Measurements from ENCODE around the gene RGS18.

RGS18 gene

GRCh38 chr1:192159781-192160180 is 1.5 kb downstream of the RGS18 start:
- Histone ChIP-seq H3K9ac (ENCODE audit: low read length) (peak overlapping the region; percentile 54), H3K4me3 (ENCODE audit: low read depth, low read length, poor library complexity, severe bottlenecking) (peak overlapping the region; percentile 56), H4K20me1 (ENCODE audit: insufficient read depth, low read length) (no peaks in the 10 kb centered on the region), H3F3A (ENCODE audit: insufficient read depth, low read length) (no peaks in the 10 kb centered on the region; the same call in 1 of the 2 replicates), H3K4me1 (ENCODE audit: insufficient read depth, low read length, severe bottlenecking) (peaks cover 6% of the 10 kb centered on the region), H3K9me3 (ENCODE audit: low read length) (no peaks in the 10 kb centered on the region), H2AFZ (ENCODE audit: low read length) (no peak overlapping the region), H3K79me2 (ENCODE audit: insufficient read depth, low read length) (no peaks in the 10 kb centered on the region), H3K27me3 (ENCODE audit: insufficient read depth, low read length) (no peaks in the 10 kb centered on the region), H3K36me3 (ENCODE audit: insufficient read depth, low read length) (no peaks in the 10 kb centered on the region), H3K27ac (ENCODE audit: low read depth, low read length, poor library complexity, severe bottlenecking) (peak overlapping the region; percentile 77), H3K9me2 (ENCODE audit: low read depth, low read length) (no peaks in the 10 kb centered on the region), H3K4me2 (ENCODE audit: low read length) (peak overlapping the region; percentile 5)
- TF ChIP-seq EZH2 (IDR thresholded peaks at IDR 0.05; ENCODE audit: borderline replicate concordance, low read length) = no peak
- TF ChIP-seq CTCF (IDR thresholded peaks at IDR 0.05; ENCODE audit: low read length) = no peak

DNA sequence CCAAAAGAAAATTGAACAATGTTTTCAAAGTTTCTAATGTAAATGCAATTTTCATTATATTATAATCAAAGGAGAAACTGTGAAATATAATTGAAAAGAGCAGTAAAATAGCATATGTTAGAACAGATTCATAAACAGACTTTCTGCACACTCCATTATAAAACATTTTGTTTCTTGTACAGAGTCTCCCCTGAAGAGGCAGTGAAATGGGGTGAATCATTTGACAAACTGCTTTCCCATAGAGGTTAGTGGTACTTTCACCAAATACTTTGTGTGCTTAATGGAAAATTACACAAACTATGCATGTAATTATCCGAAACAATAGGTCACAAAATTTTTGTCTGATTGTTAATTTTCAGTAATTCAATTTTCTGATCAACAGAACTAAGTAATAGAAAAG is 1.9 kb downstream of the RGS18 start:
- Histone ChIP-seq H3K27ac (ENCODE audit: low read depth, low read length, poor library complexity, severe bottlenecking) (no peak overlapping the region), H3K9me3 (ENCODE audit: low read length) (no peaks in the 10 kb centered on the region), H3K36me3 (ENCODE audit: insufficient read depth, low read length) (no peaks in the 10 kb centered on the region), H3K4me2 (ENCODE audit: low read length) (peak overlapping the region; percentile 5), H3K4me1 (ENCODE audit: insufficient read depth, low read length, severe bottlenecking) (peaks cover 6% of the 10 kb centered on the region), H2AFZ (ENCODE audit: low read length) (no peak overlapping the region), H3K9ac (ENCODE audit: low read length) (0 out of 2 replicates have a peak overlapping the region, but pooled peaks have one; percentile 54), H3K4me3 (ENCODE audit: low read depth, low read length, poor library complexity, severe bottlenecking) (peak overlapping the region; percentile 56), H3F3A (ENCODE audit: insufficient read depth, low read length) (no peaks in the 10 kb centered on the region; the same call in 1 of the 2 replicates), H4K20me1 (ENCODE audit: insufficient read depth, low read length) (no peaks in the 10 kb centered on the region), H3K9me2 (ENCODE audit: low read depth, low read length) (no peaks in the 10 kb centered on the region), H3K79me2 (ENCODE audit: insufficient read depth, low read length) (no peaks in the 10 kb centered on the region), H3K27me3 (ENCODE audit: insufficient read depth, low read length) (no peaks in the 10 kb centered on the region)
- TF ChIP-seq EZH2 (IDR thresholded peaks at IDR 0.05; ENCODE audit: borderline replicate concordance, low read length) = no peak
- TF ChIP-seq CTCF (IDR thresholded peaks at IDR 0.05; ENCODE audit: low read length) = no peak

GRCh38 chr1:192161976-192162375 is 3.7 kb downstream of the RGS18 start:
- no peaks in the 10 kb centered on the region for H4K20me1 ChIP-seq (ENCODE audit: insufficient read depth, low read length)
- no peak for TF ChIP-seq CTCF (IDR thresholded peaks at IDR 0.05; ENCODE audit: low read length)
- TF ChIP-seq EZH2 (IDR thresholded peaks at IDR 0.05; ENCODE audit: borderline replicate concordance, low read length) = no peak
- H3K36me3 ChIP-seq (ENCODE audit: insufficient read depth, low read length) = no peaks in the 10 kb centered on the region

More at GRCh38 chr1:192161976-192162375, 3.7 kb downstream of the RGS18 start:
- H3K4me1 ChIP-seq (ENCODE audit: insufficient read depth, low read length, severe bottlenecking) = peaks cover 6% of the 10 kb centered on the region
- no peak overlapping the region for H3K4me3 ChIP-seq (ENCODE audit: low read depth, low read length, poor library complexity, severe bottlenecking)
- H3F3A ChIP-seq (ENCODE audit: insufficient read depth, low read length) = no peaks in the 10 kb centered on the region; the same call in 1 of the 2 replicates
- no peak overlapping the region for H3K27ac ChIP-seq (ENCODE audit: low read depth, low read length, poor library complexity, severe bottlenecking)
- no peaks in the 10 kb centered on the region for H3K27me3 ChIP-seq (ENCODE audit: insufficient read depth, low read length)
- H3K9me3 ChIP-seq (ENCODE audit: low read length) = no peaks in the 10 kb centered on the region
- no peak overlapping the region for H3K9ac ChIP-seq (ENCODE audit: low read length)
- H3K9me2 ChIP-seq (ENCODE audit: low read depth, low read length) = no peaks in the 10 kb centered on the region
- H3K4me2 ChIP-seq (ENCODE audit: low read length) = no peak overlapping the region
- no peak overlapping the region for H2AFZ ChIP-seq (ENCODE audit: low read length)
- no peaks in the 10 kb centered on the region for H3K79me2 ChIP-seq (ENCODE audit: insufficient read depth, low read length)

All from OCI-LY1 (cell line).